ENCODE data around the gene SORBS2.

- TF ChIP-seq POLR2A (IDR thresholded peaks at IDR 0.05; ENCODE audit: low read length): no peak
- no peak for TF ChIP-seq GATA1 (IDR thresholded peaks at IDR 0.05; ENCODE audit: low read depth, low read length)
These were observed 77.8 kb downstream of the SORBS2 start for GRCh38 chr4:185734214-185734613.

Measured in erythroblast (primary cell).